ENCODE measurements around the gene MYDGF. TPM values are rescaled to one million over a fixed set of nuclear protein-coding genes. Genes with fewer than 3 reads are reported as not detected.

The MYDGF gene
- total RNA-seq, 1 experiment from 2014 or later, result 92.2 TPM

GRCh38 chr19:4673726-4674125 is 3.6 kb upstream of the MYDGF start:
- Histone ChIP-seq H3K27me3 (ENCODE audit: control insufficient read depth, insufficient read depth, low read length) (no peaks in the 10 kb centered on the region), H3K36me3 (replicated peaks; ENCODE audit: control insufficient read depth, insufficient read depth, low read length) (no peaks in the 10 kb centered on the region; the same call in 1 of the 2 replicates), H3K4me3 (ENCODE audit: insufficient read depth, low read depth, low read length) (no peak overlapping the region)
- DNase-seq, result no peak

GRCh38 chr19:4673216-4673615 is 3.1 kb upstream of the MYDGF start:
- H3K4me3 ChIP-seq (ENCODE audit: insufficient read depth, low read depth, low read length), result no peak overlapping the region
- DNase-seq, result no peak
- no peaks in the 10 kb centered on the region for H3K27me3 ChIP-seq (ENCODE audit: control insufficient read depth, insufficient read depth, low read length)
- H3K36me3 ChIP-seq (replicated peaks; ENCODE audit: control insufficient read depth, insufficient read depth, low read length), result no peaks in the 10 kb centered on the region

GRCh38 chr19:4671185-4671851 is 1.2 kb upstream of the MYDGF start:
- DNase-seq, result no peak
- peaks cover 2% of the 10 kb centered on the region for H3K36me3 ChIP-seq (replicated peaks; ENCODE audit: control insufficient read depth, insufficient read depth, low read length)
- H3K27me3 ChIP-seq (ENCODE audit: control insufficient read depth, insufficient read depth, low read length), result no peaks in the 10 kb centered on the region
- no peak overlapping the region for H3K4me3 ChIP-seq (ENCODE audit: insufficient read depth, low read depth, low read length)

- Histone ChIP-seq H3K27me3 (ENCODE audit: control insufficient read depth, insufficient read depth, low read length) (no peaks in the 10 kb centered on the region), H3K36me3 (replicated peaks; ENCODE audit: control insufficient read depth, insufficient read depth, low read length) (peaks cover 3% of the 10 kb centered on the region), H3K4me3 (ENCODE audit: insufficient read depth, low read depth, low read length) (no peak overlapping the region)
- no peak for DNase-seq
Observed at GRCh38 chr19:4664642-4665041, 5.5 kb downstream of the MYDGF start.

GRCh38 chr19:4662812-4663211 is 7.3 kb downstream of the MYDGF start:
- DNase-seq, result no peak
- Histone ChIP-seq H3K4me3 (ENCODE audit: insufficient read depth, low read depth, low read length) (no peak overlapping the region), H3K36me3 (replicated peaks; ENCODE audit: control insufficient read depth, insufficient read depth, low read length) (peaks cover 6% of the 10 kb centered on the region), H3K27me3 (ENCODE audit: control insufficient read depth, insufficient read depth, low read length) (no peaks in the 10 kb centered on the region)

- H3K4me3 ChIP-seq (ENCODE audit: insufficient read depth, low read depth, low read length), result no peak overlapping the region
- H3K27me3 ChIP-seq (ENCODE audit: control insufficient read depth, insufficient read depth, low read length), result no peaks in the 10 kb centered on the region
- DNase-seq, result no peak
- peaks cover 8% of the 10 kb centered on the region for H3K36me3 ChIP-seq (replicated peaks; ENCODE audit: control insufficient read depth, insufficient read depth, low read length)
Observed at GRCh38 chr19:4662020-4662695, 8.0 kb downstream of the MYDGF start.

GRCh38 chr19:4660993-4661392 is 9.1 kb downstream of the MYDGF start:
- DNase-seq, result no peak
- H3K4me3 ChIP-seq (ENCODE audit: insufficient read depth, low read depth, low read length), result no peak overlapping the region
- H3K27me3 ChIP-seq (ENCODE audit: control insufficient read depth, insufficient read depth, low read length), result no peaks in the 10 kb centered on the region
- peaks cover 6% of the 10 kb centered on the region for H3K36me3 ChIP-seq (replicated peaks; ENCODE audit: control insufficient read depth, insufficient read depth, low read length)

- peak; percentile 83 for DNase-seq
- Histone ChIP-seq H3K27me3 (ENCODE audit: control insufficient read depth, insufficient read depth, low read length) (no peaks in the 10 kb centered on the region), H3K4me3 (ENCODE audit: insufficient read depth, low read depth, low read length) (no peak overlapping the region), H3K36me3 (replicated peaks; ENCODE audit: control insufficient read depth, insufficient read depth, low read length) (peaks cover 6% of the 10 kb centered on the region)
Observed at GRCh38 chr19:4660181-4660791, 9.9 kb downstream of the MYDGF start.

GRCh38 chr19:4657835-4658234 is 12.3 kb downstream of the MYDGF start:
- Histone ChIP-seq H3K36me3 (replicated peaks; ENCODE audit: control insufficient read depth, insufficient read depth, low read length) (peaks cover 9% of the 10 kb centered on the region), H3K27me3 (ENCODE audit: control insufficient read depth, insufficient read depth, low read length) (no peaks in the 10 kb centered on the region), H3K4me3 (ENCODE audit: insufficient read depth, low read depth, low read length) (no peak overlapping the region)
- DNase-seq, result no peak

- no peak overlapping the region for H3K4me3 ChIP-seq (ENCODE audit: insufficient read depth, low read depth, low read length)
- no peak for DNase-seq
- peaks cover 9% of the 10 kb centered on the region for H3K36me3 ChIP-seq (replicated peaks; ENCODE audit: control insufficient read depth, insufficient read depth, low read length)
- H3K27me3 ChIP-seq (ENCODE audit: control insufficient read depth, insufficient read depth, low read length), result no peaks in the 10 kb centered on the region
Observed at GRCh38 chr19:4657262-4657661, 12.9 kb downstream of the MYDGF start.

- H3K27me3 ChIP-seq (ENCODE audit: control insufficient read depth, insufficient read depth, low read length), result no peaks in the 10 kb centered on the region
- peaks cover 9% of the 10 kb centered on the region for H3K36me3 ChIP-seq (replicated peaks; ENCODE audit: control insufficient read depth, insufficient read depth, low read length)
- H3K4me3 ChIP-seq (ENCODE audit: insufficient read depth, low read depth, low read length), result no peak overlapping the region
- DNase-seq, result no peak
Observed at GRCh38 chr19:4656102-4656501, 14.0 kb downstream of the MYDGF start.

- peaks cover 9% of the 10 kb centered on the region for H3K36me3 ChIP-seq (replicated peaks; ENCODE audit: control insufficient read depth, insufficient read depth, low read length)
- no peaks in the 10 kb centered on the region for H3K27me3 ChIP-seq (ENCODE audit: control insufficient read depth, insufficient read depth, low read length)
- no peak for DNase-seq
Observed at GRCh38 chr19:4654437-4655361, 15.4 kb downstream of the MYDGF start.

GRCh38 chr19:4653793-4654436 is 16.2 kb downstream of the MYDGF start:
- DNase-seq, result no peak
- Histone ChIP-seq H3K36me3 (replicated peaks; ENCODE audit: control insufficient read depth, insufficient read depth, low read length) (peaks cover 6% of the 10 kb centered on the region), H3K27me3 (ENCODE audit: control insufficient read depth, insufficient read depth, low read length) (no peaks in the 10 kb centered on the region), H3K4me3 (ENCODE audit: insufficient read depth, low read depth, low read length) (no peak overlapping the region)

More at GRCh38 chr19:4654437-4655361, 15.4 kb downstream of the MYDGF start:
- H3K4me3 ChIP-seq (ENCODE audit: insufficient read depth, low read depth, low read length), result no peak overlapping the region

GRCh38 chr19:4652075-4652474 is 18.1 kb downstream of the MYDGF start:
- DNase-seq, result no peak
- no peaks in the 10 kb centered on the region for H3K27me3 ChIP-seq (ENCODE audit: control insufficient read depth, insufficient read depth, low read length)
- H3K4me3 ChIP-seq (ENCODE audit: insufficient read depth, low read depth, low read length), result no peak overlapping the region
- H3K36me3 ChIP-seq (replicated peaks; ENCODE audit: control insufficient read depth, insufficient read depth, low read length), result peaks cover 2% of the 10 kb centered on the region

Measured in H7 (cell line).